Inferior parietal cortex (tissue), 1 donor: Measurements from ENCODE around the gene PPARG.

Experiments
- DNase-seq: peaks from one replicate; pipeline ENCODE4 v3.0.0-alpha.2; 2016; ENCODE audit errors: extremely low spot score

Gene PPARG

GRCh38 chr3:12343047-12343501, 54.2 kb downstream of the PPARG start:
- no peak for DNase-seq

GRCh38 chr3:12345141-12345561, 56.3 kb downstream of the PPARG start:
- no peak for DNase-seq

GRCh38 chr3:12345584-12346494, 57.0 kb downstream of the PPARG start:
- no peak for DNase-seq

GRCh38 chr3:12347301-12347700, 58.4 kb downstream of the PPARG start:
- no peak for DNase-seq

GRCh38 chr3:12349895-12350811, 61.3 kb downstream of the PPARG start:
- no peak for DNase-seq

GRCh38 chr3:12351145-12351544, 62.3 kb downstream of the PPARG start:
- no peak for DNase-seq

- no peak for DNase-seq
Observed at GRCh38 chr3:12352253-12352652, 63.4 kb downstream of the PPARG start.

- no peak for DNase-seq
Observed at GRCh38 chr3:12352755-12353154, 63.9 kb downstream of the PPARG start.

GRCh38 chr3:12353796-12354525, 65.1 kb downstream of the PPARG start:
- DNase-seq = no peak

GRCh38 chr3:12356175-12356574, 67.3 kb downstream of the PPARG start:
- DNase-seq = no peak

GRCh38 chr3:12356996-12357395, 68.1 kb downstream of the PPARG start:
- no peak for DNase-seq

GRCh38 chr3:12357456-12357855, 68.6 kb downstream of the PPARG start:
- no peak for DNase-seq

GRCh38 chr3:12363397-12364195, 74.7 kb downstream of the PPARG start:
- DNase-seq = no peak

- no peak for DNase-seq
Observed at GRCh38 chr3:12367346-12367745, 78.5 kb downstream of the PPARG start.

GRCh38 chr3:12369029-12369428, 80.2 kb downstream of the PPARG start:
- no peak for DNase-seq

- DNase-seq = no peak
Observed at GRCh38 chr3:12369598-12369997, 80.7 kb downstream of the PPARG start.

- DNase-seq = no peak
Observed at GRCh38 chr3:12370758-12371157, 81.9 kb downstream of the PPARG start.

GRCh38 chr3:12371525-12372140, 82.8 kb downstream of the PPARG start:
- DNase-seq = no peak

GRCh38 chr3:12372741-12373280, 83.9 kb downstream of the PPARG start:
- DNase-seq = no peak

GRCh38 chr3:12375572-12375971, 86.7 kb downstream of the PPARG start:
- no peak for DNase-seq
